BLaER1 (cell line): Measurements from ENCODE around the gene C19orf33.

Experiments used
- H3K27ac ChIP-seq: shearing (Covaris generic); formaldehyde crosslinking; 2 replicates; pipeline ENCODE4 v1.8.1; 2022
- H3K27me3 ChIP-seq: shearing (Covaris generic); formaldehyde crosslinking; 2 replicates; pipeline ENCODE4 v1.8.1; 2022
- H3K36me3 ChIP-seq: shearing (Covaris generic); formaldehyde crosslinking; 2 replicates; pipeline ENCODE4 v1.8.1; 2022
- H3K4me1 ChIP-seq: shearing (Covaris generic); formaldehyde crosslinking; 2 replicates; pipeline ENCODE4 v1.8.1; 2022
- H3K4me2 ChIP-seq: shearing (Covaris generic); formaldehyde crosslinking; 2 replicates; pipeline ENCODE4 v1.8.1; 2022
- H3K4me3 ChIP-seq: shearing (Covaris generic); formaldehyde crosslinking; 2 replicates; pipeline ENCODE4 v1.8.1; 2022
- H3K9ac ChIP-seq: shearing (Covaris generic); formaldehyde crosslinking; 2 replicates; pipeline ENCODE4 v1.8.1; 2022
- H3K9me3 ChIP-seq: shearing (Covaris generic); formaldehyde crosslinking; 2 replicates; pipeline ENCODE4 v1.8.1; 2022
- H4K20me1 ChIP-seq: shearing (Covaris generic); formaldehyde crosslinking; 2 replicates; pipeline ENCODE4 v1.8.1; 2022
- Cebpa-rat ChIP-seq: shearing (Covaris generic); IDR thresholded peaks from 2 replicates; pipeline ENCODE4 v1.8.1; 2022

C19orf33 gene

DNA sequence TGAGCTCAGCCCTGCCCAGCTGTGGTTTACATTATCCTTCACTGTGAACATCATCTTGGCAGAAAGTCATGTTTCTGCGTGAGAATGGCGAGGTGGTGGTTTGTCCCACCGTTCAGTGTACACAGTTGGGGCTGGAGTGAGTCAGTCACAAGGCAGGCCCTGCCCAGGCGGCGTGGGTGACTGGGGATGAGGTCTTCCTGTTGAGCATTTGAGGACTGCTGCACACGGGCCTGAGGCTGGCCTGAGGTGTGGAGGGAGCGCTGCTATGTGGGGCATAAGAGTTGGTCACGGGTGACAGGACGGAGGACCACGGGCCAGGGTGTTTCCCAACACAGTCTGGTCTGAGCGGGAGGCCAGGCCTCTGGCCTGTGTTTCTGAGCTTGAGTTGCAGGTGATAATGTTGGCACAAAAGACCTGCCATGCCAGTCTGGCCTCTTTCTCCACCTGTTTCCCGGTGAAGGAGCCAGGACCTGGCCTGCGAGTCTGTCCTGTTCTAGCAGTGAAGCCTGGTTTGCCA lies 13.4 kb upstream of the C19orf33 start:
- no peak overlapping the region for H3K4me2 ChIP-seq
- no peaks in the 10 kb centered on the region for H3K27me3 ChIP-seq
- H3K4me1 ChIP-seq = peaks cover 18% of the 10 kb centered on the region
- H3K4me3 ChIP-seq = no peak overlapping the region
- 0 out of 2 replicates have a peak overlapping the region, but pooled peaks have one; percentile 11 for H3K27ac ChIP-seq
- peaks cover 33% of the 10 kb centered on the region for H4K20me1 ChIP-seq
- no peak for TF ChIP-seq Cebpa-rat
- H3K36me3 ChIP-seq = peaks cover 85% of the 10 kb centered on the region
- H3K9ac ChIP-seq = no peak overlapping the region
- no peaks in the 10 kb centered on the region for H3K9me3 ChIP-seq

DNA sequence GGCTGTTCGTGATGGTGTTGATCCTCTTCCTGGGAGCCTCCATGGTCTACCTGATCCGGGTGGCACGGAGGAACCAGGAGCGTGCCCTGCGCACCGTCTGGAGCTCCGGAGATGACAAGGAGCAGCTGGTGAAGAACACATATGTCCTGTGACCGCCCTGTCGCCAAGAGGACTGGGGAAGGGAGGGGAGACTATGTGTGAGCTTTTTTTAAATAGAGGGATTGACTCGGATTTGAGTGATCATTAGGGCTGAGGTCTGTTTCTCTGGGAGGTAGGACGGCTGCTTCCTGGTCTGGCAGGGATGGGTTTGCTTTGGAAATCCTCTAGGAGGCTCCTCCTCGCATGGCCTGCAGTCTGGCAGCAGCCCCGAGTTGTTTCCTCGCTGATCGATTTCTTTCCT lies 12.2 kb upstream of the C19orf33 start:
- peaks cover 6% of the 10 kb centered on the region for H3K4me1 ChIP-seq
- H3K27me3 ChIP-seq = no peaks in the 10 kb centered on the region
- TF ChIP-seq Cebpa-rat = no peak
- no peak overlapping the region for H3K27ac ChIP-seq
- H3K9me3 ChIP-seq = no peaks in the 10 kb centered on the region
- no peak overlapping the region for H3K4me3 ChIP-seq
- H3K4me2 ChIP-seq = no peak overlapping the region
- no peak overlapping the region for H3K9ac ChIP-seq
- H4K20me1 ChIP-seq = peaks cover 21% of the 10 kb centered on the region; the same call in 1 of the 2 replicates
- peaks cover 73% of the 10 kb centered on the region for H3K36me3 ChIP-seq

DNA sequence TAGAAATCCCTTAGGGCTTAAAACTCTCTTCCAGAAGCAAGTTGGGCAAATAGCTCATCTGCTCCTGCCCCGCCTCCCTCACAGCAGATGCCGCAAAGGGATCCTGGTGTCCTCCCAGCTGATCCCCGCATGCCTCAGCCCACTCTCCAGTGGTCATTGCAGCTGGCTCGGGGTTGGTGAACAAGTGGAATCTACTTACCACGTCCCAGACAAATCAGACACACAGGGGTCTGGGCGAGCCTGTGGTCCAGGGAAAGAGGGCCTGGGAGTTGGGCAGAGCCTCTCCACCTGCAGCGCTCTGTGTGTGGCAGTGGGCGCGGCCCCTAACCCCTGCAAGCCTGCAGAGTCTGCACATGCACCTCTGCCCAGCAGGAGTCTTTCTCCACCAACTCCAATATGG lies 10.8 kb upstream of the C19orf33 start:
- H3K9ac ChIP-seq = no peak overlapping the region
- peaks cover 59% of the 10 kb centered on the region for H3K36me3 ChIP-seq

DNA sequence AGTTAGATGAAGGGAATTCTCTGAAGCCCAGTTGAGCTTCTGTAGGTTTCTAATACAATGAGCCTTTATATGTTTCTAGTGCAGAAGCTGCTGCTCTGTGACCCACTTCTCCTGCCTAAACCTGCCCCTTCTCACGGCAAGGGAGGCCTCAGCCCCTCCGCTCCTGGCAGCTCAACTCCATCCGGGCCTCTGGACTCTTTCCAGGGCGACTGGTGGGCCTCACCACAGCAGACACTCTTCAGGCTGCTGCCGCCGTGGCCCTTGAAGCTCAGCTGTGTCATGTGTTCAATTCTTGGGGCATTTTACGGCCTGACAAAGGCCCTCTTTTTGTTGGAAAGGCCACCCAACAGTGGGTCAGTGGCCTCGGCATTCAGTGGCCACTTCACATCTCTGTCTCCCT lies 10.0 kb upstream of the C19orf33 start:
- Histone ChIP-seq H3K27me3 (no peaks in the 10 kb centered on the region), H3K27ac (no peak overlapping the region)

More for the DNA sequence above, 10.8 kb upstream of the C19orf33 start:
- H4K20me1 ChIP-seq = 0 out of 2 replicates have a peak, but pooled peaks cover 17% of the 10 kb centered on the region
- H3K4me3 ChIP-seq = no peak overlapping the region
- H3K4me1 ChIP-seq = peaks cover 3% of the 10 kb centered on the region
- H3K27ac ChIP-seq = no peak overlapping the region
- no peaks in the 10 kb centered on the region for H3K27me3 ChIP-seq
- TF ChIP-seq Cebpa-rat = no peak
- H3K4me2 ChIP-seq = no peak overlapping the region
- no peaks in the 10 kb centered on the region for H3K9me3 ChIP-seq

DNA sequence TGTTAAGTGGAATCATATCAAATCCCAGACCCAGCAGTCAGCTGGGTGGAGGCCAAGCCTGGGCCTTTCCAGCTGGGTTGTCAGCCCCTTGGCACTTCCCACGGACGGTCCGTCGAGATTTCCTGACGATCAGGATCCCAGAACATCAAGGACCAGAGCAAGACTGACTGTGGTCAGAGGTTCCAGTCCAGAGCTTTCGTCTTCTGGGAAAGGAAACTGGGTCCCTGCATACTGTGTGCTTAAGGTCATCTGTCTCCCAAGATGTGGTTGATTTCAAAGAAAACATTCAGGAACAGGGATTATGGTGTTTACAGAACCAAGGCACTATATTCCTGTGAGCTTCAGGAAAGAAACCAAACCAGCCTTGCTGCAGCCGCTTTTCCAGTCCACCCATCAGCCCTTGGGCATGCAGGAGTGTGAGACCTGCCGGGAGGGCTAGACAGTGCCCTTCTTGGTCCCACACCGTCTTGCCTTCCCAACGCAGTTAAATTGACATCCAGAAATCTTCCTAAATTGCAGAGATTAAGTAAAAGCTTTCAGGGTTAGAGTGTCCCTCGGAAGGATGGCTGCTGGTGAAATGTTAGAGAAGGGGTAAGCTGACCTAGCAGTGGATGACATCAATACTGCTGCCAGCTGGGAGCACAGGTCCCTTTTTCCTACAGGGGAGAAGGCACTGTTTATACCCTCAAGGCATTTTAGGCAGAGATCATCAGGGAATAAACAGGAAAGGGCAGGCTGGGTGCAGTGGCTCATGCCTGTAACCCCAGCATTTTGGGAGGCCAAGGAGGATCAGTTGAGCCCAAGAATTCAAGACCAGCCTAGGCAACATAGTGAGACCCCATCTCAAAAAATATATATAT lies 5.0 kb upstream of the C19orf33 start:
- H3K9ac ChIP-seq = no peak overlapping the region
- H3K4me1 ChIP-seq = peaks cover 13% of the 10 kb centered on the region
- peaks cover 21% of the 10 kb centered on the region for H3K36me3 ChIP-seq
- no peaks in the 10 kb centered on the region for H3K27me3 ChIP-seq
- no peaks in the 10 kb centered on the region for H3K9me3 ChIP-seq
- H4K20me1 ChIP-seq = no peaks in the 10 kb centered on the region
- no peak for TF ChIP-seq Cebpa-rat
- H3K4me2 ChIP-seq = no peak overlapping the region
- H3K27ac ChIP-seq = no peak overlapping the region
- no peak overlapping the region for H3K4me3 ChIP-seq

More for the DNA sequence above, 10.0 kb upstream of the C19orf33 start:
- no peak overlapping the region for H3K4me3 ChIP-seq
- H3K9ac ChIP-seq = no peak overlapping the region
- H4K20me1 ChIP-seq = 0 out of 2 replicates have a peak, but pooled peaks cover 17% of the 10 kb centered on the region
- H3K9me3 ChIP-seq = no peaks in the 10 kb centered on the region
- no peak for TF ChIP-seq Cebpa-rat
- peaks cover 11% of the 10 kb centered on the region for H3K4me1 ChIP-seq
- H3K4me2 ChIP-seq = no peak overlapping the region
- peaks cover 51% of the 10 kb centered on the region for H3K36me3 ChIP-seq

DNA sequence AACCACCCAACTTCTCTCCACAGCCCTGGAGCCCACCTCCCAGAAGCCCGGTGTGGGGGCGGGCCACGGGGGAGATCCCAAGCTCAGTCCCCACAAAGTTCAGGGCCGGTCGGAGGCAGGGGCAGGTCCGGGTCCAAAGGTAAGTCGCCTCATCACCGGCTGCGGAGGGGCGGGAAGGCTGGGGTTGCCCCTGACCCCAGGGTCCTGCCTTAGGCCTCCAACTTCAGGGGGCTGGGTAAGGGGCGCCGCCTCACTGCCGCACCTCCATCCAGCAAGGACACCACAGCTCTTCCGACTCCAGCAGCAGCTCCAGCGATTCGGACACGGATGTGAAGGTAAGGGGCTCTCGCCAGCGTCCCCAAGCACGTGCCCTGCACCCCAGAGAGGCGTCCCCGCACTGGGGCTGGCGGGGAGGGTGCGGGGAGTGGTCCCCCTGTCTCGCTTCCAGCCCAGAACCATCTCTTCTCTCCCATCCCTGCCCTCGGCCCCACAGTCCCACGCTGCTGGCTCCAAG lies 358 bp downstream of the C19orf33 start:
- no peaks in the 10 kb centered on the region for H3K4me1 ChIP-seq
- peaks cover 70% of the 10 kb centered on the region for H3K36me3 ChIP-seq
- TF ChIP-seq Cebpa-rat = no peak
- no peaks in the 10 kb centered on the region for H4K20me1 ChIP-seq
- no peaks in the 10 kb centered on the region for H3K9me3 ChIP-seq
- H3K4me3 ChIP-seq = no peak overlapping the region
- no peak overlapping the region for H3K4me2 ChIP-seq
- H3K27ac ChIP-seq = no peak overlapping the region
- H3K9ac ChIP-seq = no peak overlapping the region
- H3K27me3 ChIP-seq = no peaks in the 10 kb centered on the region

DNA sequence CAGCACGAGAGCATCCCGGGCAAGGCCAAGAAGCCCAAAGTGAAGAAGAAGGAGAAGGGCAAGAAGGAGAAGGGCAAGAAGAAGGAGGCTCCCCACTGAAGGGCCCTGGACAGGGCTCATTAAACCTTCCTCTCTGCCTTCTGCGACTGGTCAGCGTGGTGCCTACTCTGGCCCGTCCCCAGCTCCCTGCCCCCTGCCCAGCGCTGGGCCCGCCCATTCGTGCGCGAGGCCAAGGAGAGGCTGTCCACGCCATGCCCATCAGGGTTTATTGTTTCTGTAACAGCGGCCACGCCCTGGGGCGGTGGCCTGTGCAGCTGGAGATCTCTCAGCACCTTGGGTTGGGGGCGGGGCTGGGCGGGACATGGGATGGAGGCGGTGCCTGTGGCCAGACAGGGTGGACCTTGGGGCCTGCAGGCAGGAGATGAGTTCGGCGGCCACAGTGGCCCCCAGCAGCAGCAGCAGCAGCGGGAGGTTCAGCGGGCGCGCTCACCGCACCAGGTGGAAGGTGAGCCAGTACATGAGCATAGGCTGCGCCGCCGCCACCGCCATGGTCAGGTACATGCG lies 897 bp downstream of the C19orf33 start:
- Histone ChIP-seq H3K4me1 (no peaks in the 10 kb centered on the region), H3K36me3 (peaks cover 72% of the 10 kb centered on the region), H4K20me1 (no peaks in the 10 kb centered on the region), H3K9me3 (no peaks in the 10 kb centered on the region), H3K9ac (no peak overlapping the region), H3K4me3 (no peak overlapping the region), H3K4me2 (no peak overlapping the region), H3K27ac (no peak overlapping the region), H3K27me3 (no peaks in the 10 kb centered on the region)
- TF ChIP-seq Cebpa-rat = no peak

DNA sequence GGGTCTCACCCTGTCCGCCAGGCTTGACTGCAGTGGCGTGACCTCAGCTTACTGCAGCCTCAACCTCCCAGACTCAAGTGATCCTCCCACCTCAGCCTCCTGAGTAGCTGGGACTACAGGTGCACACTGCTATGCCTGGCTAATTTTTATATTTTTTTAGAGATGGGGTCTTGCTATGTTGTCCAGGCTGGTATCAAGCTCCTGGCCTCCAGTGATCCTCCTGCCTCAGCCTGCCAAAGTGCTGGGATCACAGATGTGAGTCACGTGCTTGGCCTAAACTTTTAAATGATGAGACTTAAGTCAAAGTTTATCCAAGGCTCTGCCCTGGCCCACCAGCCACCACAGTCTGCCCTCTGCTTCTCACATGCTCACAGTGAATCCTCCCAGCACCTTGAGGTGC lies 2.2 kb downstream of the C19orf33 start:
- H3K4me2 ChIP-seq = no peak overlapping the region
- H3K27me3 ChIP-seq = no peaks in the 10 kb centered on the region
- no peaks in the 10 kb centered on the region for H3K9me3 ChIP-seq
- H4K20me1 ChIP-seq = peaks cover 7% of the 10 kb centered on the region
- no peak overlapping the region for H3K4me3 ChIP-seq
- peaks cover 79% of the 10 kb centered on the region for H3K36me3 ChIP-seq
- no peak overlapping the region for H3K27ac ChIP-seq
- no peak for TF ChIP-seq Cebpa-rat
- no peaks in the 10 kb centered on the region for H3K4me1 ChIP-seq
- H3K9ac ChIP-seq = no peak overlapping the region

DNA sequence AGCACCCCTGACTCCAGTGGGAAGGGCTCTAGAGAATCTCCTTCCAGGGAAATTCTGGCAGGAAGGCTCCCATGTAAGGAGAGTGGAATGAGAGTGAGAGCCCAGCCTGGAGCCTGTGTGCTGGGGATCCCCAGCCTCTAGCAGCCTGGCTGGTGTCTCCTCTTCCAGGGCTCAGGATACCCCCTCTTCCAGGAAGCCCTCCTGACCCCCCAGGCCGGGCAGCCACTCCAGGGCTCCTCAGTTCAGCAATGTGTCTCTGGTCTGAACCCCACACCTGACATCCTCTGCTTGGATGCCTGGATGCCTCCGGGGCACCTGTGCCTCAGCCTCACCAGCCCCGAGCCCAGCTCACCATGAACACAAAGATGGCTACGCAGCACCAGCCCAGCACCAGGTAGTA lies 3.0 kb downstream of the C19orf33 start:
- TF ChIP-seq Cebpa-rat = no peak
- no peak overlapping the region for H3K27ac ChIP-seq
- H3K9ac ChIP-seq = no peak overlapping the region
- peaks cover 79% of the 10 kb centered on the region for H3K36me3 ChIP-seq
- no peak overlapping the region for H3K4me3 ChIP-seq
- no peaks in the 10 kb centered on the region for H3K27me3 ChIP-seq
- H3K9me3 ChIP-seq = no peaks in the 10 kb centered on the region
- H4K20me1 ChIP-seq = peaks cover 9% of the 10 kb centered on the region
- no peaks in the 10 kb centered on the region for H3K4me1 ChIP-seq
- H3K4me2 ChIP-seq = no peak overlapping the region

DNA sequence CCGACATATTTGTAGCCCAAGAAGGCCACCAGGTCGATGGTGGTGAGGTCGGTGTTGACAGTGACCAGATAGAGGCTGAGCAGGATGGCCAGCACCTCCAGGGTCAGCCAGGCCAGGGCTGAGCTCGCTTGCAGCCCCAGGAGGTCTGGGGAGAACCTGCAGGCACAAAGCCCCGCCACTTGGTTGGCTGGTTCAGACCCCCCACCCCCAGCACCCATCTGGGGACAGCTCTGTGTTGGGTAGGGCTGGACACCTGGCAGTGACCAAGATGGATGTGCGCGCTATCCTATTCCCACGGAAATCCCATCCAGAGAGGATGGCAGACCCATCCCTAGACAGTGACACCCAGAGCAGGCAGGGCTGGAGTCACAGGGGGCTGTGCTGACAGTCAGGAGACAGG lies 3.5 kb downstream of the C19orf33 start:
- Histone ChIP-seq H3K36me3 (peaks cover 76% of the 10 kb centered on the region), H3K4me1 (no peaks in the 10 kb centered on the region), H3K9me3 (no peaks in the 10 kb centered on the region)

More for the DNA sequence above, 3.5 kb downstream of the C19orf33 start:
- TF ChIP-seq Cebpa-rat = no peak
- Histone ChIP-seq H4K20me1 (peaks cover 14% of the 10 kb centered on the region), H3K27me3 (no peaks in the 10 kb centered on the region), H3K27ac (no peak overlapping the region), H3K4me2 (no peak overlapping the region), H3K9ac (no peak overlapping the region), H3K4me3 (no peak overlapping the region)
